AG04450 (cell line): ENCODE measurements around the gene MB. TPM values are rescaled to one million over a fixed set of nuclear protein-coding genes. Genes with fewer than 3 reads are reported as not detected.

Experiments
- CTCF ChIA-PET: fragments of 300-600, 350-600 bp; formaldehyde crosslinking; extraction: SDS; loops from one replicate; lab custom pipeline; 2022; ENCODE audit warnings: antibody characterized with exemption, inconsistent platforms; lab: Charles Lee
- POLR2A ChIA-PET: fragments of 350-600 bp; formaldehyde crosslinking; extraction: SDS; loops from one replicate; lab custom pipeline; 2021; ENCODE audit warnings: antibody characterized with exemption, inconsistent platforms; lab: Yijun Ruan, JAX
- DNase-seq: peaks from one replicate; pipeline ENCODE4 v3.0.0-alpha.2; 2011; ENCODE audit warnings: low read depth, low spot score
- H3K27ac ChIP-seq: one replicate; pipeline ENCODE4 v1.5.1; 2012; ENCODE audit warnings: low read depth, low read length, control low read depth
- H3K27me3 ChIP-seq: one replicate; pipeline ENCODE4 v1.6.0; 2012; ENCODE audit warnings: low read length; ENCODE audit not compliant: control insufficient read depth, insufficient read depth
- H3K4me3 ChIP-seq: 2 replicates; pipeline ENCODE4 v1.5.1; 2011; ENCODE audit warnings: mild to moderate bottlenecking, low read depth, low read length, control low read depth
- H3K9me3 ChIP-seq: 2 replicates; pipeline ENCODE4 v1.5.1; 2012; ENCODE audit warnings: low read length; ENCODE audit not compliant: control insufficient read depth, insufficient read depth
- CTCF ChIP-seq: IDR thresholded peaks from 2 replicates; pipeline ENCODE4 v1.5.1; 2011; ENCODE audit warnings: low read depth, low read length, control low read depth, inconsistent platforms
- polyA plus RNA-seq: library from polyadenylated mRNA; depleted of rRNA; stranded (reverse); fragments of >200 nt; gene quantifications from 2 replicates; pipeline ENCODE4 v1.2.3, GENCODE V29; 2011

MB gene
- polyA plus RNA-seq, 1 experiment: not detected

GRCh38 chr22:35610741-35611140 lies 6.4 kb downstream of the MB start:
- Histone ChIP-seq H3K4me3 (no peak overlapping the region), H3K27me3 (peaks cover 29% of the 10 kb centered on the region), H3K27ac (no peak overlapping the region), H3K9me3 (no peaks in the 10 kb centered on the region)
- no peak for TF ChIP-seq CTCF
- ChIA-PET POLR2A (no interaction called here), CTCF (interaction anchor here (1.8 kb wide), 1 partner anchor 10 kb away, joined by 4 read pairs; no protein-coding TSS in a partner anchor)
- DNase-seq: no peak

- peaks cover 32% of the 10 kb centered on the region for H3K27me3 ChIP-seq
Measured at GRCh38 chr22:35609761-35610160, 7.4 kb downstream of the MB start.

GRCh38 chr22:35609261-35609660 lies 7.9 kb downstream of the MB start:
- H3K9me3 ChIP-seq: no peaks in the 10 kb centered on the region
- H3K27ac ChIP-seq: no peak overlapping the region
- no peak for TF ChIP-seq CTCF
- CTCF ChIA-PET: no interaction called here
- no peak for DNase-seq
- POLR2A ChIA-PET: no interaction called here
- peaks cover 32% of the 10 kb centered on the region for H3K27me3 ChIP-seq
- H3K4me3 ChIP-seq: no peak overlapping the region

More at GRCh38 chr22:35609761-35610160, 7.4 kb downstream of the MB start:
- no peak for TF ChIP-seq CTCF
- no peak for DNase-seq
- POLR2A ChIA-PET: no interaction called here
- CTCF ChIA-PET: no interaction called here
- no peak overlapping the region for H3K4me3 ChIP-seq
- H3K9me3 ChIP-seq: no peaks in the 10 kb centered on the region
- no peak overlapping the region for H3K27ac ChIP-seq

- CTCF ChIA-PET: no interaction called here
- Histone ChIP-seq H3K9me3 (no peaks in the 10 kb centered on the region), H3K4me3 (no peak overlapping the region), H3K27me3 (peaks cover 32% of the 10 kb centered on the region), H3K27ac (no peak overlapping the region)
- no peak for TF ChIP-seq CTCF
- no peak for DNase-seq
- POLR2A ChIA-PET: no interaction called here
Measured at GRCh38 chr22:35608088-35608487, 9.0 kb downstream of the MB start.

GRCh38 chr22:35606916-35607315 lies 10.2 kb downstream of the MB start:
- H3K4me3 ChIP-seq: no peak overlapping the region
- TF ChIP-seq CTCF: no peak
- no peak overlapping the region for H3K27ac ChIP-seq
- peaks cover 32% of the 10 kb centered on the region for H3K27me3 ChIP-seq
- CTCF ChIA-PET: no interaction called here
- POLR2A ChIA-PET: no interaction called here
- no peaks in the 10 kb centered on the region for H3K9me3 ChIP-seq
- no peak for DNase-seq
